ENCODE results near the gene MAGEA9.
"Not testable (repeated sequence)": the region's sequence is repeated elsewhere in the genome, so short reads cannot be mapped to it uniquely, and the experiment has no call there.

DNA sequence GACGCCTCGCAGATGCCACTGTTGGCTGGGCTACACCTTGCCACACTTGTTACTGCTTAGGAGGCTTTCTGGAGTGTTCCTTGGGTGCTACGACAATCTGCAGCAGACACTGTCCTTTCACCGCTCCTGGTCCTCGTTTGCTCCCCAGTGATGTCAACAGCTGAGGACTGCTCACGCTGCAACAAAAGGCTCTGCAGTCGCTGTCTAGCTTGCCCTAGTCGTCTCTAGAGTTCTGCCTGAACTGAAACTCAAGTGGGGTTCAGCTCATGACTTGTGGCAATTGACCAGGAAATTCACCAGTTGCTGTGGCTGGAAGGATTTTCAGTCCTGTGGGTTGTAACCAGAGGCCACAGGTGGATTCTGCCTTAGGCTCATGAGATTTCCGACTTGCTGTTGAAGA lies 8.7 kb upstream of the MAGEA9 start:
- TF ChIP-seq CTCF, POLR2A (IDR thresholded peaks at IDR 0.05): not testable (repeated sequence)
